CD8-positive, alpha-beta memory T cell (primary cell): ENCODE measurements around the gene CIAO3. TPM values are rescaled to one million over a fixed set of nuclear protein-coding genes. Genes with fewer than 3 reads are reported as not detected.
"Not testable (repeated sequence)": the region's sequence is repeated elsewhere in the genome, so short reads cannot be mapped to it uniquely, and the experiment has no call there.

Experiments
- CTCF ChIA-PET: fragments of 350-600 bp; sonication (Branson Sonifier 250); formaldehyde crosslinking; loops from one replicate; lab custom pipeline; 2021; ENCODE audit warnings: antibody characterized with exemption; lab: Charles Lee
- POLR2A ChIA-PET: fragments of 350-600 bp; sonication (Branson Sonifier 250); formaldehyde crosslinking; loops from one replicate; lab custom pipeline; 2021; ENCODE audit warnings: antibody characterized with exemption; lab: Charles Lee
- DNase-seq, 5 donors: peaks; one replicate each; pipeline versions ENCODE4 v3.0.0 to v3.0.0-alpha.2; 2020 to 2022; ENCODE audit warnings: mixed read lengths in 1 of 5
- H3K27ac ChIP-seq: one replicate; pipeline ENCODE4 v1.7.0; 2013; ENCODE audit warnings: low read depth, mild to moderate bottlenecking, low read length, moderate library complexity
- H3K27me3 ChIP-seq: 2 replicates; pipeline ENCODE4 v1.7.0; 2013; ENCODE audit warnings: low read length, mild to moderate bottlenecking; ENCODE audit not compliant: insufficient read depth, poor library complexity, severe bottlenecking
- H3K36me3 ChIP-seq: 2 replicates; pipeline ENCODE4 v1.7.0; 2013; ENCODE audit warnings: mild to moderate bottlenecking, low read length, moderate library complexity; ENCODE audit not compliant: insufficient read depth
- H3K4me1 ChIP-seq: 2 replicates; pipeline ENCODE4 v1.7.0; 2013; ENCODE audit warnings: mild to moderate bottlenecking, low read length, moderate library complexity; ENCODE audit not compliant: insufficient read depth
- H3K4me3 ChIP-seq: 2 replicates; pipeline ENCODE4 v1.7.0; 2013; ENCODE audit warnings: mild to moderate bottlenecking, low read length
- H3K9me3 ChIP-seq: 2 replicates; pipeline ENCODE4 v1.7.0; 2013; ENCODE audit warnings: mild to moderate bottlenecking, low read length
- H3K27ac Mint-ChIP-seq, 8 donors: one replicate each; pipeline ENCODE4 v1.8.0; 2020 to 2021; ENCODE audit warnings: mixed read lengths in 8 of 8, mild to moderate bottlenecking in 6 of 8, inconsistent platforms in 3 of 8, moderate library complexity in 3 of 8
- H3K27me3 Mint-ChIP-seq, 2 donors: one replicate each; pipeline ENCODE4 v1.8.0; 2020 to 2021; ENCODE audit warnings: mixed read lengths in 2 of 2, mild to moderate bottlenecking in 1 of 2, moderate library complexity in 1 of 2
- H3K36me3 Mint-ChIP-seq, 3 donors: one replicate each; pipeline ENCODE4 v1.8.0; 2020 to 2021; ENCODE audit warnings: mixed read lengths in 3 of 3, inconsistent platforms in 1 of 3, mild to moderate bottlenecking in 1 of 3
- H3K4me1 Mint-ChIP-seq, 3 donors: one replicate each; pipeline ENCODE4 v1.8.0; 2020 to 2021; ENCODE audit warnings: mixed read lengths in 3 of 3, inconsistent platforms in 1 of 3, mild to moderate bottlenecking in 1 of 3
- H3K4me3 Mint-ChIP-seq, 7 donors: one replicate each; pipeline ENCODE4 v1.8.0; 2020 to 2021; ENCODE audit warnings: mixed read lengths in 7 of 7, mild to moderate bottlenecking in 6 of 7, moderate library complexity in 4 of 7, inconsistent platforms in 2 of 7
- H3K9me3 Mint-ChIP-seq, 5 donors: one replicate each; pipeline ENCODE4 v1.8.0; 2020 to 2022; ENCODE audit warnings: mixed read lengths in 5 of 5, mild to moderate bottlenecking in 3 of 5, moderate library complexity in 2 of 5, inconsistent platforms in 1 of 5
- polyA plus RNA-seq: library from polyadenylated mRNA; unstranded; fragments of 300-500 nt; fragmentation: Illumina TruSeq; gene quantifications from one replicate; pipeline ENCODE4 v1.2.3, GENCODE V29; 2021
- total RNA-seq, 2 experiments: library from RNA; stranded (reverse); gene quantifications; one replicate each; pipeline ENCODE4 v1.2.3, GENCODE V29; 2021

The CIAO3 gene
- total and polyA plus RNA-seq, 3 experiments from 2014 or later, result 23.1 to 37.9 (median 34.8) TPM

DNA sequence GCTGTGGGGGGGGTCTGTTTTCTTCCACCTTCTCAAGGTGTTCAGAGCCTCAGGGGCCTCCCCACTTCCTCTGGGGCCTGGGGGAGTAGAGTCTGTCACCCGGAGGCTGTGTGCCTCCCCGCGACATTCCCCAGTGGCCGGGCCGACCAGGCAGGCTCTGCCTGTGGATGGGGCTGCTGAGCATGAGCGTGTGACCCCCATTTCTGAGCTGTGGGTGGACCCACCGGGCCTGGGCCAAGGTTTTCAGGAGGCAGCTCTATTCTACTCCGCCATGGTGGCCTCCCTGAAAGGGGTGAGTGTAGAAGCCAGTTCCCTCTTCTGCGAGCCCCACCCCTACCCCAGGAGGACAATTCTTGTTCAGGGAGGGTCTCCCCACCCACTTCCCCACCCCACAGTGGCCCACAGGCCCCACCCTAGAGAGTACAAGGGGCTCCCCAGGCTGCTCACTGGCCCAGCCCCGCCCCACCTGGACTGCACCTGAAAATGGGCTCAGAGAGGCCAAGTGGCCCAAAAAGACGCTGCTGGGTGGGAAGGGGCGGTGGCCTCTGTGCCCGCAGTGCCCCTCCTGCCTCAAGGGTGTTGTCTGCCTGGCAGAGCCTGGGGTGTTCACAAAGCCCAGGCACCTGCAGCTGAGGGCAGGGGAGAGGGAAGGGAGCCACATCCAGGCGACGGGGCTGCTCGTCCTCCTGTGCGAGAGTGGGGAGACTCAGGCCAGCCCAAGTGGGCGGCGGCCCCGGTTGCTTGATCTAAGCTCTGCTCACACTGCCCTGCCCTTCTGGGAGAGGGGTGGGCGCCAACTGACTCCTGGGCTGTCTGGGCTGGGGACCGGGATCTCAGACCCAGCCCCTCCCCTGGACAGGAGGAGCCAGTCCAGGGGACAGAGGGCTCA lies 21.1 kb upstream of the CIAO3 start:
- Mint-ChIP-seq H3K9me3 (no peaks in the 10 kb centered on the region), H3K4me3 (no peak overlapping the region), H3K27ac (no peak overlapping the region), H3K36me3 (peaks cover 0 to 2% (median 0%) of the 10 kb centered on the region in 3 donors), H3K27me3 (peaks cover 3 to 6% of the 10 kb centered on the region in 2 donors), H3K4me1 (no peaks in the 10 kb centered on the region)
- no peaks in the 10 kb centered on the region for H3K36me3 ChIP-seq
- no peaks in the 10 kb centered on the region for H3K4me1 ChIP-seq
- H3K27ac ChIP-seq, result no peak overlapping the region
- ChIA-PET POLR2A (no interaction called here), CTCF (no interaction called here)
- no peak for DNase-seq
- H3K4me3 ChIP-seq, result no peak overlapping the region
- H3K9me3 ChIP-seq, result no peaks in the 10 kb centered on the region
- H3K27me3 ChIP-seq, result no peaks in the 10 kb centered on the region

DNA sequence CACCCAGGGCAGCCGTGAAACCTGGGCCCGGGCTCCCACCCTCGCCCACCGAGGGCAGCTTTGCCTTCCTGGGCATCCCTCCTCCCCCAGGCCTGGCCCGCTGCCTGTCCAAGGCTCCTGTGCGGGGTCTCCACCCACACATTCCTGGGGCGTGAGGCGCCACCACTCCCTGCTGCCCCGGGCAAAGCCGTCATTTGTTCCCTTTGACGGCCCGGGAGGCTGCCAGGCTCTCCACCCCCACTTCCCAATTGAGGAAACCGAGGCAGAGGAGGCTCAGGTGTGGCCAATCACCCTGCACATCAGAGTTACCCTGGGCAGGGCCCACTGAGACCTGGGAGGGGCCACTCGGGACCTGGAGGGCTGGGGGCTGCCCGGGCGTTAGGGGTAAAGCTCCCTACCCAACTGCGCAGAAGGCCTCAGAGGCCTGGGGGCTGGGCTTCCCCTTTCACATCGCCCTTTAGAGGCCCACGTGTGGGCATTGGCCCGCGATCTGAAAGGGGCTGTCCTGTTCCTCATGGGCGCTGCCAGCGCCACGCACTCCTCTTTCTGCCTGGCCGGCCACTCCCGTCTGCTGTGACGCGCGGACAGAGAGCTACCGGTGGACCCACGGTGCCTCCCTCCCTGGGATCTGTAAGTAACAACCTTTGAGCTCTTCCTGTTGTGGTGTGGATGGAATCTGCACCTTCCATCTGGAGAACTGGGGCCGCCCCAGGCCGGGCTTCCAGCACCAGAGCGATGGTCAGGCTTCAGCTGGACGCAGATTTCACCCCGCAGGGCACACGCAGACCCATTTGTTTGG lies 19.9 kb upstream of the CIAO3 start, which contains the start of gene MSLN:
MSLN (plus strand) TSS at position 190 of the 799 bp plus-strand sequence. CDS start 1,947 bp downstream, outside the sequence.
- DNase-seq, result no peak
- H3K9me3 Mint-ChIP-seq, result peaks cover 0 to 3% (median 0%) of the 10 kb centered on the region in 5 donors
- no peak within 1 kb of the TSS for H3K27ac Mint-ChIP-seq
- H3K4me3 ChIP-seq, result no peak within 1 kb of the TSS
- POLR2A ChIA-PET, result interaction anchor here (0.5 kb wide), 1 partner anchor 25 kb away, joined by 3 read pairs; no protein-coding TSS in a partner anchor
- no peak within 1 kb of the TSS for H3K4me3 Mint-ChIP-seq
- H3K27me3 Mint-ChIP-seq, result peaks cover 4 to 6% of the 10 kb centered on the region in 2 donors
- H3K4me1 Mint-ChIP-seq, result no peaks in the 10 kb centered on the region
- no peaks in the 10 kb centered on the region for H3K36me3 ChIP-seq
- H3K9me3 ChIP-seq, result no peaks in the 10 kb centered on the region
- H3K27me3 ChIP-seq, result no peaks in the 10 kb centered on the region
- peaks cover 0 to 2% (median 0%) of the 10 kb centered on the region in 3 donors for H3K36me3 Mint-ChIP-seq
- CTCF ChIA-PET, result no interaction called here
- no peak within 1 kb of the TSS for H3K27ac ChIP-seq
- H3K4me1 ChIP-seq, result no peaks in the 10 kb centered on the region

DNA sequence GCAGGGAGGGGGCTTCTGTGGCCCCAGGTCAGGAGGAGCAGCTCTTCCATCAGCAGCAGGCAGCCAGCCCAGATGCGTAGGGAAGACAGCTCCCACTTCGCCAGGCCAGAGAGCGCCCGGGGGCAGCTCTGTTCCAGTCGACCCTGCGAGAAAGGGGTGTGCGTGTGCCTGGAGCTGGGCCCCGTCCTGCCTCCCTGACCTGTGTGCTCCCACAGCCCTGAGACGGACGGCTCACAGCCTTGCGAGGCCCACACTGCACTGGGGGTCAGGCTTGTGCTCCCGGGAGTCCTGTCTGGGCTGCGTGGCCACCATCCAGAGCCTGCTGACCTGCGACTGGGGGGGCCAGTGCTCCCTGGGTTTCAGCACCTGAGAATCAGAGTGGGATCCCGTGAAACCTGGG lies 19.3 kb upstream of the CIAO3 start:
- no peak overlapping the region for H3K4me3 ChIP-seq
- ChIA-PET CTCF (no interaction called here), POLR2A (interaction anchor here (0.5 kb wide), 1 partner anchor 24 kb away, joined by 3 read pairs; no protein-coding TSS in a partner anchor)
- no peak overlapping the region for H3K27ac ChIP-seq
- H3K4me1 ChIP-seq, result no peaks in the 10 kb centered on the region
- H3K9me3 Mint-ChIP-seq, result peaks cover 0 to 3% (median 0%) of the 10 kb centered on the region in 5 donors
- no peak for DNase-seq
- H3K27me3 ChIP-seq, result no peaks in the 10 kb centered on the region
- no peak overlapping the region for H3K27ac Mint-ChIP-seq
- H3K36me3 ChIP-seq, result no peaks in the 10 kb centered on the region
- peaks cover 4 to 6% of the 10 kb centered on the region in 2 donors for H3K27me3 Mint-ChIP-seq
- no peaks in the 10 kb centered on the region for H3K9me3 ChIP-seq
- no peak overlapping the region for H3K4me3 Mint-ChIP-seq
- H3K4me1 Mint-ChIP-seq, result no peaks in the 10 kb centered on the region
- H3K36me3 Mint-ChIP-seq, result peaks cover 0 to 2% (median 0%) of the 10 kb centered on the region in 3 donors

DNA sequence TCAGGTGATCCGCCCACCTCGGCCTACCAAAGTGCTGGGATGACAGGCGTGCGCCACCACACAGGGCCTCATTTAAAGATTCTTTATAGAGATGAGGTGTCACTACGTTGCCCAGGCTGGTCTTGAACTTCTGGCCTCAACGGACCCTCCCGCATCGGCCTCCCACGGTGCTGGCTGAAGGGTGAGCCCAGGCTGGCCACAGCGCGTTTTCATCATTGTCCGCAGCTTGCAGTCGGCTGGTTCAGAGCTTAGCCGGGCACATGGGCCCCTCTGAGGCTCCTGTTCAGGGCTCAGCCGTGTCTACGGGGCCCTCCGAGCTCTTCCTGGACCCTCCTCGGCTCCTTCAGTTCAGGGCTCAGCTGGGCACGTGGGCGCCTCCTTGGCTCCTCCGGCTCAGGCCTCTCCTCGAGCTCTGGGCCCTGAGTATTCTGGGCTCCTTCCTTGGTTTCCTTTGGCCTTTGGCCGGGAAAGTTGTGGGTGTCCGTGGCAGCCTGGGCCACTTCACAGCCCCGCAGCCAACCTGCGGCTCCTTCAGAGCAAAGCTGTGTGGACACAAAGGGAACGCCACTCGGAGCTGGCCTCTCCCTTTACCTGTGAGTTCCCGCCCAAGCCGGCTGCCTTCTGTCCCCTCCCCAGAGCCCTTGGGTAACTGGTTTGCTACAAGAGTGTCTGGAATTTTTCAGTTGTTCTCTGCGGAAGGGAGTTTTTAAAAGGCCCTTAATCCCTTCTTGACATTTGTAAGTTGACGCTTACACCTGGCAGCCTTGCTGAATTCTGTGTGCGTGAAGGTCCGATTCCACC lies 18.5 kb upstream of the CIAO3 start:
- no peaks in the 10 kb centered on the region for H3K9me3 ChIP-seq
- POLR2A ChIA-PET, result no interaction called here
- no peak overlapping the region for H3K4me3 ChIP-seq
- Mint-ChIP-seq H3K27ac (no peak overlapping the region), H3K4me1 (peaks cover 0 to 3% (median 2%) of the 10 kb centered on the region in 3 donors), H3K36me3 (peaks cover 0 to 2% (median 0%) of the 10 kb centered on the region in 3 donors), H3K9me3 (peaks cover 0 to 3% (median 0%) of the 10 kb centered on the region in 5 donors), H3K4me3 (no peak overlapping the region), H3K27me3 (peaks cover 4 to 6% of the 10 kb centered on the region in 2 donors)
- H3K4me1 ChIP-seq, result no peaks in the 10 kb centered on the region
- no peak for DNase-seq
- H3K27me3 ChIP-seq, result no peaks in the 10 kb centered on the region
- CTCF ChIA-PET, result no interaction called here
- H3K27ac ChIP-seq, result no peak overlapping the region
- H3K36me3 ChIP-seq, result no peaks in the 10 kb centered on the region

DNA sequence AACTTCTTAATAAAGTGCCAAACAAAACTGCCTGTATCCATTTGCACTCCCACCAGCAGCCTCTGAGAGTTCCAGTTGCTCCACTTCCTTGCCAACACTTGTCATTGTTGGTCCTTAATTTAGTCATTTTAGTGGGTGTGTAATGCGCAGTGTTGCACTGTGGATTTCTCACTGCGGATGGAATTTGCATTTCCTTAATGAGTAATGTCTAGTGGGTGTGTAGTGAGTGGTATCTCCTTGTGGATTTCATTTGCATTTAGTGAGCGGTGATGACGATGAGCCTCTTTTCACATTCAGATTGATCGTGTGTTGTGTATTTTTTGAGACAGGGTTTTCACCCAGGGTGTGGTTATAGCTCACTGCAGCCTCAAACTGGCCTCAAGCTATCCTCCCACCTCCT lies 15.6 kb upstream of the CIAO3 start:
- peaks cover 6 to 7% of the 10 kb centered on the region in 2 donors for H3K27me3 Mint-ChIP-seq
- no peaks in the 10 kb centered on the region for H3K36me3 ChIP-seq
- POLR2A ChIA-PET, result no interaction called here
- no peak for DNase-seq
- no peak overlapping the region for H3K27ac Mint-ChIP-seq
- no peak overlapping the region for H3K27ac ChIP-seq
- H3K9me3 Mint-ChIP-seq, result peaks cover 0 to 3% (median 0%) of the 10 kb centered on the region in 5 donors
- H3K4me1 Mint-ChIP-seq, result peaks cover 0 to 3% (median 2%) of the 10 kb centered on the region in 3 donors
- H3K4me3 Mint-ChIP-seq, result no peak overlapping the region
- H3K9me3 ChIP-seq, result no peaks in the 10 kb centered on the region
- CTCF ChIA-PET, result interaction anchor here (1.0 kb wide), 1 partner anchor 15 kb away, joined by 3 read pairs; the partner anchor contains the start of gene CIAO3
- peaks cover 0 to 2% (median 0%) of the 10 kb centered on the region in 3 donors for H3K36me3 Mint-ChIP-seq
- no peak overlapping the region for H3K4me3 ChIP-seq
- no peaks in the 10 kb centered on the region for H3K27me3 ChIP-seq
- H3K4me1 ChIP-seq, result no peaks in the 10 kb centered on the region

GRCh38 chr16:754656-755055 lies 13.9 kb upstream of the CIAO3 start:
- no peak overlapping the region for H3K27ac Mint-ChIP-seq
- peaks cover 0 to 3% (median 2%) of the 10 kb centered on the region in 3 donors for H3K4me1 Mint-ChIP-seq
- Histone ChIP-seq H3K4me1 (no peaks in the 10 kb centered on the region), H3K9me3 (no peaks in the 10 kb centered on the region), H3K27me3 (no peaks in the 10 kb centered on the region), H3K36me3 (no peaks in the 10 kb centered on the region), H3K27ac (no peak overlapping the region), H3K4me3 (no peak overlapping the region)
- peaks cover 0 to 3% (median 0%) of the 10 kb centered on the region in 5 donors for H3K9me3 Mint-ChIP-seq
- H3K27me3 Mint-ChIP-seq, result peaks cover 6 to 7% of the 10 kb centered on the region in 2 donors
- H3K4me3 Mint-ChIP-seq, result no peak overlapping the region
- ChIA-PET POLR2A (no interaction called here), CTCF (no interaction called here)
- no peak for DNase-seq
- H3K36me3 Mint-ChIP-seq, result peaks cover 0 to 2% (median 0%) of the 10 kb centered on the region in 3 donors

DNA sequence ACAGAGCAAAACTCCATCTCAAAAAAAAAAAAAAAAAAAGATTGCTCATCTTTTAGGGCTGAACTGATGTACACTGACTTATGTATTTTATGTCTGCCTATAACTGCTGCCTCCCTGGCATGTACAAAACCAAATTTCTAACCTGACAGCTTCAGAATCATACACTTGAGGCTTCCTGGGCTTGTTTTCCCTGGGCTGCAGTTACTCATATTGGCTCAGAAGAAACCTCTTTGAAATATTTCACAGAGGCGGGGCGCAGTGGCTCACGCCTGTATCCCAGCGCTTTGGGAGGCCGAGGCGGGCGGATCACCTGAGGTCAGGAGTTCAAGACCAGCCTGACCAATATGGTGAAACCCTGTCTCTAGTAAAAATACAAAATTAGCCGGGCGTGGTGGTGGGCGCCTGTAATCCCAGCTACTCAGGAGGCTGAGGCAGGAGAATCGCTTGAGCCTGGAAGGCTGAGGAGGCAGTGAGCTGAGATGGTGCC lies 13.4 kb upstream of the CIAO3 start:
- H3K4me3 ChIP-seq, H3K27ac Mint-ChIP-seq, H3K27me3 ChIP-seq, H3K4me3 Mint-ChIP-seq, H3K4me1 Mint-ChIP-seq, H3K36me3 ChIP-seq, POLR2A ChIA-PET, H3K27ac ChIP-seq, H3K4me1 ChIP-seq, H3K36me3 Mint-ChIP-seq, DNase-seq, H3K27me3 Mint-ChIP-seq, H3K9me3 ChIP-seq, CTCF ChIA-PET, H3K9me3 Mint-ChIP-seq: not testable (repeated sequence)
